Astrocyte (in vitro differentiated cells and primary cell): ENCODE measurements around the gene CORO7.

ENCODE experiments used
- EZH2 ChIP-seq: IDR thresholded peaks from 2 replicates; pipeline ENCODE4 v1.6.1; 2012; ENCODE audit warnings: mild to moderate bottlenecking, low read length, inconsistent platforms; ENCODE audit not compliant: insufficient read depth
- TF ChIP-seq, protein P1 (sequence below): IDR thresholded peaks from 2 replicates; pipeline ENCODE4 v1.5.1; 2011; ENCODE audit warnings: low read depth, mild to moderate bottlenecking, inconsistent platforms, low read length, moderate library complexity; ENCODE audit not compliant: insufficient read depth

DNA sequence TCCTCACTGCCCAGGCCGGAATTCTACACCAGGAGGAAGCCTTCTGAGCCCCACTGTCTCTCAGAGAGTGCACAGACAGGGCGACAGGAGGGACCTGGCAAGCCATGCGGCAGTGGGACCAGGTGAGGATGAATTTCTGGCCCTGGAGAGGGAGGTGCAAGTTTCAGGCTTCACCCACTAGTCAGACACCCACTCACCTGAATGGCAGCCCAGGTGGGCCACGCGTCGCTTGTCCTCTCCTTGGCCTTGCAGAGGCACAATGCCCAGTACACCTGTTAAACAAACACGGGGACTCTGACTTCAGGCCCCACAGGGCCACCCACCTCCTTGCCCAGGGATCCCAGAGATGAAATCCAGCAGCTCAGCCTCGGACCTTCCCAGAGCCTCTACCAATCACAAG lies 4.2 kb downstream of the CORO7 start:
- TF ChIP-seq, protein P1, sequence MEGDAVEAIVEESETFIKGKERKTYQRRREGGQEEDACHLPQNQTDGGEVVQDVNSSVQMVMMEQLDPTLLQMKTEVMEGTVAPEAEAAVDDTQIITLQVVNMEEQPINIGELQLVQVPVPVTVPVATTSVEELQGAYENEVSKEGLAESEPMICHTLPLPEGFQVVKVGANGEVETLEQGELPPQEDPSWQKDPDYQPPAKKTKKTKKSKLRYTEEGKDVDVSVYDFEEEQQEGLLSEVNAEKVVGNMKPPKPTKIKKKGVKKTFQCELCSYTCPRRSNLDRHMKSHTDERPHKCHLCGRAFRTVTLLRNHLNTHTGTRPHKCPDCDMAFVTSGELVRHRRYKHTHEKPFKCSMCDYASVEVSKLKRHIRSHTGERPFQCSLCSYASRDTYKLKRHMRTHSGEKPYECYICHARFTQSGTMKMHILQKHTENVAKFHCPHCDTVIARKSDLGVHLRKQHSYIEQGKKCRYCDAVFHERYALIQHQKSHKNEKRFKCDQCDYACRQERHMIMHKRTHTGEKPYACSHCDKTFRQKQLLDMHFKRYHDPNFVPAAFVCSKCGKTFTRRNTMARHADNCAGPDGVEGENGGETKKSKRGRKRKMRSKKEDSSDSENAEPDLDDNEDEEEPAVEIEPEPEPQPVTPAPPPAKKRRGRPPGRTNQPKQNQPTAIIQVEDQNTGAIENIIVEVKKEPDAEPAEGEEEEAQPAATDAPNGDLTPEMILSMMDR, result no peak
- TF ChIP-seq EZH2, result no peak
